SH-SY5Y (cell line): Measurements from ENCODE around the gene P3H2.

Experiments used
- GATA2 ChIP-seq: IDR thresholded peaks from 2 replicates; pipeline ENCODE4 v1.6.1; 2011; ENCODE audit warnings: mild to moderate bottlenecking, low read depth, low read length
- GATA3 ChIP-seq: IDR thresholded peaks from 2 replicates; pipeline ENCODE4 v1.6.1; 2011; ENCODE audit warnings: low read depth, mild to moderate bottlenecking, low read length, moderate library complexity

DNA sequence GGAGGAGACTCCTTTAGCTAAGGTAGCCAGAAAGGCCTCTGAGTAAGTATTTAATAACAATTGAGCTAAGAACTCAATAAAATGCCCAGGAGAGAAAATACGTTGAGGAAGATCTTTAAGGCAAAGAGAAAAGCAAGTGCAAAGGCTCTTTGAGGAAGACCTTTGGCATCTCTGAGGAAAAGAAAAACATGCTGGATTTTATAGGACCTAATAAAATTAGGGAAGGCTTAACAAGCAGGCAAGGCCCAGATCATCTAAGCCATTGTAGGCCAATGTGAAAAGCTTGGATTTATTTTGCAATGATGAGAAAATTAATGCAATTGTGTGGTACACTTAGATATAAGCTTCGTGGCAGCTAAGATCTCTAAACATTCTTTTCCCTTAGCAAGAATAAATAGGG lies 75.7 kb downstream of the P3H2 start:
- no peak for TF ChIP-seq GATA3
- no peak for TF ChIP-seq GATA2
